ENCODE results near the gene SLIT3.

SLIT3 gene

GRCh38 chr5:169178274-169178673 is 122.7 kb downstream of the SLIT3 start:
- H4K20me1 ChIP-seq (ENCODE audit: insufficient read depth, low read length) = no peaks in the 10 kb centered on the region
- no peak overlapping the region for H3K27ac ChIP-seq (ENCODE audit: low read length)
- H2AFZ ChIP-seq (ENCODE audit: low read depth, low read length) = no peak overlapping the region
- no peak for TF ChIP-seq EZH2phosphoT487 (IDR thresholded peaks at IDR 0.05; ENCODE audit: low read depth)
- TF ChIP-seq, protein P1, sequence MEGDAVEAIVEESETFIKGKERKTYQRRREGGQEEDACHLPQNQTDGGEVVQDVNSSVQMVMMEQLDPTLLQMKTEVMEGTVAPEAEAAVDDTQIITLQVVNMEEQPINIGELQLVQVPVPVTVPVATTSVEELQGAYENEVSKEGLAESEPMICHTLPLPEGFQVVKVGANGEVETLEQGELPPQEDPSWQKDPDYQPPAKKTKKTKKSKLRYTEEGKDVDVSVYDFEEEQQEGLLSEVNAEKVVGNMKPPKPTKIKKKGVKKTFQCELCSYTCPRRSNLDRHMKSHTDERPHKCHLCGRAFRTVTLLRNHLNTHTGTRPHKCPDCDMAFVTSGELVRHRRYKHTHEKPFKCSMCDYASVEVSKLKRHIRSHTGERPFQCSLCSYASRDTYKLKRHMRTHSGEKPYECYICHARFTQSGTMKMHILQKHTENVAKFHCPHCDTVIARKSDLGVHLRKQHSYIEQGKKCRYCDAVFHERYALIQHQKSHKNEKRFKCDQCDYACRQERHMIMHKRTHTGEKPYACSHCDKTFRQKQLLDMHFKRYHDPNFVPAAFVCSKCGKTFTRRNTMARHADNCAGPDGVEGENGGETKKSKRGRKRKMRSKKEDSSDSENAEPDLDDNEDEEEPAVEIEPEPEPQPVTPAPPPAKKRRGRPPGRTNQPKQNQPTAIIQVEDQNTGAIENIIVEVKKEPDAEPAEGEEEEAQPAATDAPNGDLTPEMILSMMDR (IDR thresholded peaks at IDR 0.05; ENCODE audit: low read depth, low read length) = no peak
- peaks cover 17% of the 10 kb centered on the region for H3K27me3 ChIP-seq (ENCODE audit: low read depth, low read length)
- no peaks in the 10 kb centered on the region for H3K9me3 ChIP-seq (ENCODE audit: insufficient read depth, low read length)
- H3K4me1 ChIP-seq (ENCODE audit: low read length) = no peaks in the 10 kb centered on the region
- no peaks in the 10 kb centered on the region for H3K36me3 ChIP-seq (replicated peaks; ENCODE audit: low read depth, low read length)
- H3K9ac ChIP-seq (ENCODE audit: low read length) = no peak overlapping the region
- H3K4me2 ChIP-seq (ENCODE audit: low read length) = no peak overlapping the region
- H3K4me3 ChIP-seq (ENCODE audit: low read length) = no peak overlapping the region
- no peaks in the 10 kb centered on the region for H3K79me2 ChIP-seq (ENCODE audit: low read length)

- H3K27me3 ChIP-seq (ENCODE audit: low read depth, low read length) = peaks cover 16% of the 10 kb centered on the region
- TF ChIP-seq, protein P1 (IDR thresholded peaks at IDR 0.05; ENCODE audit: low read depth, low read length) = no peak
- no peak for TF ChIP-seq EZH2phosphoT487 (IDR thresholded peaks at IDR 0.05; ENCODE audit: low read depth)
- H3K36me3 ChIP-seq (replicated peaks; ENCODE audit: low read depth, low read length) = no peaks in the 10 kb centered on the region
- no peaks in the 10 kb centered on the region for H4K20me1 ChIP-seq (ENCODE audit: insufficient read depth, low read length)
- H3K9me3 ChIP-seq (ENCODE audit: insufficient read depth, low read length) = no peaks in the 10 kb centered on the region
- no peak overlapping the region for H3K9ac ChIP-seq (ENCODE audit: low read length)
- H3K79me2 ChIP-seq (ENCODE audit: low read length) = no peaks in the 10 kb centered on the region
- H3K4me2 ChIP-seq (ENCODE audit: low read length) = no peak overlapping the region
- H3K4me3 ChIP-seq (ENCODE audit: low read length) = no peak overlapping the region
- no peak overlapping the region for H3K27ac ChIP-seq (ENCODE audit: low read length)
- H3K4me1 ChIP-seq (ENCODE audit: low read length) = no peaks in the 10 kb centered on the region
- H2AFZ ChIP-seq (ENCODE audit: low read depth, low read length) = no peak overlapping the region
These were observed 123.9 kb downstream of the SLIT3 start for GRCh38 chr5:169176709-169177694.

GRCh38 chr5:169175733-169176132 is 125.2 kb downstream of the SLIT3 start:
- H3K4me1 ChIP-seq (ENCODE audit: low read length) = no peaks in the 10 kb centered on the region
- no peak overlapping the region for H2AFZ ChIP-seq (ENCODE audit: low read depth, low read length)
- peaks cover 28% of the 10 kb centered on the region for H3K27me3 ChIP-seq (ENCODE audit: low read depth, low read length)
- no peak overlapping the region for H3K4me3 ChIP-seq (ENCODE audit: low read length)
- H3K79me2 ChIP-seq (ENCODE audit: low read length) = no peaks in the 10 kb centered on the region
- H3K9me3 ChIP-seq (ENCODE audit: insufficient read depth, low read length) = no peaks in the 10 kb centered on the region
- no peak overlapping the region for H3K9ac ChIP-seq (ENCODE audit: low read length)
- H3K27ac ChIP-seq (ENCODE audit: low read length) = no peak overlapping the region
- no peaks in the 10 kb centered on the region for H4K20me1 ChIP-seq (ENCODE audit: insufficient read depth, low read length)
- H3K4me2 ChIP-seq (ENCODE audit: low read length) = no peak overlapping the region
- H3K36me3 ChIP-seq (replicated peaks; ENCODE audit: low read depth, low read length) = no peaks in the 10 kb centered on the region
- TF ChIP-seq, protein P1 (IDR thresholded peaks at IDR 0.05; ENCODE audit: low read depth, low read length) = no peak
- no peak for TF ChIP-seq EZH2phosphoT487 (IDR thresholded peaks at IDR 0.05; ENCODE audit: low read depth)

DNA sequence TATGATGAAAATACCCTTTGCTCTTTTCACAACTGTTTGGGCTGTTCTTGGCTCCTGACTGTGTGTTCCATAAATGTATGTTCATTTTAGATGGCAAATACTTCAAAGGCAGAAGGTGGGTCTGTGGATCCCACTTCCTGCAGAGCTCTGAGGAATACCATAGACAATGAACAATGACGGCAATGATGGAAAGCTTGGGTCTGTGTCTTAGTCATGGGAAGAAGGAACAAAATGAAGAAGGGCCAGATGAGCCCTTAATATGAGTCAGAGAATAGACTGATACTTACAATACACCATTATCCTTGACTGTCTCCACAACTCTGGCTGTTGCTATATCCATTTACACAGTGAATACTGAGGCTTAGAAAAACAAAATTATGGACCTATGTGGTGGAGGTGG is 126.0 kb downstream of the SLIT3 start:
- Histone ChIP-seq H3K27ac (ENCODE audit: low read length) (no peak overlapping the region), H3K4me1 (ENCODE audit: low read length) (no peaks in the 10 kb centered on the region)

More for the DNA sequence above, 126.0 kb downstream of the SLIT3 start:
- H3K27me3 ChIP-seq (ENCODE audit: low read depth, low read length) = peaks cover 32% of the 10 kb centered on the region
- no peak for TF ChIP-seq EZH2phosphoT487 (IDR thresholded peaks at IDR 0.05; ENCODE audit: low read depth)
- TF ChIP-seq, protein P1 (IDR thresholded peaks at IDR 0.05; ENCODE audit: low read depth, low read length) = no peak
- H4K20me1 ChIP-seq (ENCODE audit: insufficient read depth, low read length) = no peaks in the 10 kb centered on the region
- no peak overlapping the region for H2AFZ ChIP-seq (ENCODE audit: low read depth, low read length)
- no peak overlapping the region for H3K4me3 ChIP-seq (ENCODE audit: low read length)
- no peaks in the 10 kb centered on the region for H3K36me3 ChIP-seq (replicated peaks; ENCODE audit: low read depth, low read length)
- no peak overlapping the region for H3K9ac ChIP-seq (ENCODE audit: low read length)
- no peaks in the 10 kb centered on the region for H3K9me3 ChIP-seq (ENCODE audit: insufficient read depth, low read length)
- no peak overlapping the region for H3K4me2 ChIP-seq (ENCODE audit: low read length)
- no peaks in the 10 kb centered on the region for H3K79me2 ChIP-seq (ENCODE audit: low read length)
